HG02970 (cell line): Measurements from ENCODE around the gene ANKRD13A.

Source experiments
- ATAC-seq: cut with Tn5 transposase; IDR thresholded peaks from one replicate; pipeline ENCODE4 v1.9.1; 2021; ENCODE audit warnings: mild to moderate bottlenecking, moderate library complexity, moderate number of reproducible peaks; ENCODE audit not compliant: unreplicated experiment, low FRiP score

The ANKRD13A gene

DNA sequence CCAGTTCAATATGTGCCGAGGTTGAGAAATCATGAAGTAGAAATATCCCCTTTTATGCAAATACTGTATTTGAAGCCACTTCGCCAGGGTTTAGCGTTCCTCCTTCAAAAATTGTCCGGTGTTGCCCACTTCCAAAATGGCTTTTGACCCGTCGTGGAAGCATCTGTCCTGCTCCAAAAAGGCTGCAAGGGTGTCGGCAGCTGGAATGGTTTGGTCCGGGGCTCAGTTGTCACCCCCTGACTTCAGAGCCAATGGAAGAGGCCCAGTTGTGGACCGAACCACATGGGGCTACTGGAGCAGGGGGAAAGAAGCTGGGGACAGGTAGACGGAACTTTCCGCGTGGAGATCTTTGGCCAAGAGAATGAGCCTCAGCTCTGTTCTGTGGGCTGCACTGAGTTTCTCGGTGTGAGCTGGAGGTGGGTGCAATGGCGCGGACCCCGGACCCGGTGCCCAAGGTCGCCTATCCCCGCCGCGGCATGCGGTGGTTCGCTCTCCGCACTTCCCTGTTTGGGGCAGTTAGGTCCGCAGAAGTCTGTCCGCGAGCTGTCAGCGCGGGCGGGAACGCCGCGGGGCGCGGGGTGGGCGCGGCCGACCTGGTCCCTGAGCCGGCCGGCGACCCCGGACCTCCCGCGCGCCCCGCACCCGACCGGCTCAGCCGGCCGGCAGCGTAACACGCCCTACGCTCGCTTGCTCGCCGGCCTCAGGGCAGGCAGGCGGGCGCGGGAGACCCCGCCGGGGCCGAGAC is at the start of gene ANKRD13A:
TSS of gene ANKRD13A (plus strand) at position 527 of the 745 bp plus-strand sequence. CDS start 259 bp downstream, outside the sequence.
- ATAC-seq: peak; percentile 39

DNA sequence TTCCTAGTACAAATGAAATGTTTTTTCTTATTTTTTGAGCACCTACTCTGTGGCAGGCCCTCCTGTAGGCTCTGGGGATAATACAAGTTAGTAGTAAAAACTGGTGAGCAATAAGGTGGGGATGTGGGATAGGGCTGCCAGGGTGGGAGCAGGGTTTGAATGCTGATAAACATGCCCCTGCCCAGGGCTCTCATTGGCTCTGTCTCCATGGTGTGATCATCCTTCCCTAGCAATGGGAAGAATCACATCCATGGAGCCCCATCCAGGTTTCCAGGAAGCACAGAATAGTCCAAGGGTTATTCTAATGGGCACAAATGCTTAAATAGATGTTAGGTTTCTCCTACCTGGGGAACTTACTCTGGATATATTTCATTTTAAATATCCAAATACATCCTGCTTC is 48.6 kb upstream of the ANKRD13A start:
- no peak for ATAC-seq

DNA sequence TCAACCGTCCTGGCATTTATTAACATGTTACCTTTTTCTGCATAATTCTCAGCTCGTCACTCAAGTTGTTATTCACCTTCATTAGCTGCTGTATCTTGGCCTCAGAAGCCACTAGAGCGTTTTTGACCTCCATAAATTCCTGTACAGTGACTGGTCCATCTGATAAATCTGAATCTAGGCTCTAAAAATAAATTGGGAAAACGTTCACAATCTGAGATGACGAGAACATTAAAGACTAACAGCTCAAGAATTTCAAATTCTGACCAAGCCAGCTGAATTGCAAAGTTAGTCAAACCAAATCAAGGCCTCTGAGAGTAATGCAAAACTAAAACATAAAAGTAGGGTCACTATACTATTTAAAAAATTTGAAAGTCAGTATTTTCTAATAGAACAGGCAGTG is 48.1 kb upstream of the ANKRD13A start:
- no peak for ATAC-seq

DNA sequence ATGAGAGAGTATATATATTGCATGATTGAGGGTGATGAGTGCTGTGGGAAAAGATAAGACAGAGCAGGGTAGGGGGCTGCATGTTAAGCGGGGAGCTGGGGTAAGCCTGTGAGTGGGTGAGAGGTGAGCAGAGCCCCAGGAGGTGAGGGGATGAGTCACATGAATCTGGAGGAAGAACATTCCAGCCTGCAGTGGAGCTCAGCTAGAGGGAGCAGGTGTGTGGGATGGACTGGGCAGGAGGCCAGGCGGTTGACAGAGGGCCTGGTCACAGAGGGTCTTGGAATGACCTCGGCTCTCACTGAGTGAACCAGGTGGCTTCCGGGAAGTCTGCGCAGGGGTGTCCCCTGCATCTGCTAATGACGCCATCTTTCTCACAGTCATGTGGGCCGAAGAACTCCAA is 47.5 kb upstream of the ANKRD13A start:
- no peak for ATAC-seq

DNA sequence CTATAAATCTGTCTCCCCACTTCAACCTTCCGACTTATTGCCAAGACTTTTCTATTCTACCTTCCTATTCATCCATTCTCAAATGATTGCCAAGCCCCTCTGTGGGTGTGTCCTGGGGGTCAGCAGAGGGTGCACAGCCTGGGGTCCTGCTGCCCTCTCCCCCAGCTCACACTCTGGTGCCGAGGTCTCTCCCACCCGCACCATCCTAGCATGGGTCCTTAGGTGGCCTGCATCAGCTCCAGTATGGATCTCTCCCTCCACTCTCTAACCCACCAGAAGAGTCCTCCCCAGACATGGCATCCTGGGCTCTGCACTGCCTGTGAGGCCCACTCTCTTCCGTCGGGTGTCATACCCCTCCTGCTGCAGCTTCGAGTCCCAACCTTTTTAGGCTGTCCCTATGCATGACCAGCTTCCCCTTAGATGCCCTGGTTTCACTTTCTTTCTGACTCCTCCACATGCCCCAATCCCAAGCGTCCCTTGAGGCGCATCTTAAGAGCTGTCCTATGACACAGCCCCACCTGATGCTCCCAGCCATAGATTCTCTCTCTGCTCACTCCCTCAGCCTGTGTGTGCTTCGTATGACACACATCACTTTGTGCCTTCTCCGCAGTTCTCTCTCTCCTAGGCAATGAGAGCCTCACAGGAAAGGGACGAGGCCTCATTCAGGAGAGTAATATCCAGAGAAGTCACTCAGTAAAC is 46.9 kb upstream of the ANKRD13A start:
- ATAC-seq: no peak

DNA sequence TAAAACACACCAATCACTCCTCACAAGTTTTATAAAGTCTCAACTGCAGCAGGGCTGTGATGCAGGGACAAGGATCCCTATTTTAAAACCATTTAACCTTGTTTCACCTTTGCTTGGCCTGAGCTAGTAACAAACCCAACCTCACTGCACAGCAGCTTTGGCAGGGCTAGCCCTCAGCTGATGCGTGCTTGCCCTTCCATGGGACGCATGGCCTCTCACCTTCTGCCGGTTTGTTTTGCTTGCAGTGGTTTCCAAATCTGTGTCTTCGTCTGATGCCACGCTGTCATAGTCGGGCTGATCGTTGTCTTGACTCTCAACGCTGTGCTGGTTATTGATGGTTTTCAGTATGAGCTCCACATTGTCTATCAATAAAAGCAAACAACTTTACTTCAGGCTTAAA is 46.4 kb upstream of the ANKRD13A start:
- no peak for ATAC-seq

DNA sequence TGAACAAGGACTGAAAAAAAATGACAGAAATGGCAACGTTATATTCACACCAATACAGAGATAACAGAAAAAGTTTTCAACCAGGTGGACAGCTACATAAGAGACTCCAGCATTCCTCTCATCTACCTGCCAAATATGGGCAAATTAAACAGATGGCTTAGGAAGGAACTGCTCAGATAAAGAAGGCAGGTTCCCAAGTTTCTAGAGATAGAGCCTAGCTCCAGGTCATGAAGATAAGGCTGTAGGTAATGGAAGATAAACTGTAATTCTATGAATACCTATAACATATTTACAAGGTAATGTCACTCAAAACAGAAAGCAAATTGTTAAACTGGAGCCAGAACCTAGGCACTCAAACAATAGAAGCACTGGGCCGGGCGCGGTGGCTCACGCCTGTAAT is 45.6 kb upstream of the ANKRD13A start:
- ATAC-seq: no peak

DNA sequence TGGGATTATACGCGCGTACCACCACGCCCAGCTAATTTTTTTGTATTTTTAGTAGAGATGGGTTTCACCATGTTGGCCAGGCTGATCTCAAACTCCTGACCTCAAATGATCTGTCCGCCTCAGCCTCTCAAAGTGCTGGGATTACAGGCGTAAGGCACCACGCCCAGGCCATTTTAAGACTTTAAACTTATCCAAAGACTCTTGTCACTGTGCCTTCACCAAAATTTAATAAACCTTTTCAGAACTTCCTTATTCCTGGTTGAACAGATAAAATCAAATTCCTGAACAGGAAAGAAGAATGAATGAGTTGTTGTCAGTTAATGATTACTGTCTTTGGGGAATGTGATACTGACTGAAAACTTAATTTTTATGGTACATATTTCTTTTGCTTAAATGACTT is 40.9 kb upstream of the ANKRD13A start:
- no peak for ATAC-seq

DNA sequence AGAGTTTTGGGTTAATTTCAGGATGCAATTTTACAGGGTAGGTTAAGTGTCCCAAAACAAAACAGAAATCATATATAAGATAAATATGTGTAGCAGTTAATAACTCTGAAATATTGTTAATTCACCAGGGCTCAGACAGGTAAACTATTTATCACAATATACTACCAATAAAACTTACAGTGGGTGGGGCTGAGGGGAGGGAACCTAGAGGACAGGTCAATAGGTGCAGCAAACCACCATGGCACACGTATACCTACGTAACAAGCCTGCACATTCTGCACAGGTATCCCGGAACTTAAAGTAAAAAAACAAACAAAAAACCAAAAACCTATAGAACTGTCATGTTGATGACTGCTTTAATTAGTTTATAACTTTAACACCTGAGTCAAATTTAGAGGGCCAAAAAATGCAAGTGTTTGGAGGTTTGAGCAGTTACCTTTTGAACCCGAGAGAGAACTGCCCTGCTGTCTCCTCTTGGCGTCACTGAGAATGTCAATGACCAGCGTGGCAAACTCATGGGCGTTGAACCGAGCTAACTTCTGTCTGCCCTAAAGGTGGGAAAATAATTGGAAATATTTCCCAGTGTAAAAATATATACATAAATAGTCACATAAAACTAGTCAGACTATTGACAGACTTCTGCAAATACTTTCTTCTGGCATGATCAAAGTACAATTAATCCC is 39.7 kb upstream of the ANKRD13A start:
- ATAC-seq: no peak

DNA sequence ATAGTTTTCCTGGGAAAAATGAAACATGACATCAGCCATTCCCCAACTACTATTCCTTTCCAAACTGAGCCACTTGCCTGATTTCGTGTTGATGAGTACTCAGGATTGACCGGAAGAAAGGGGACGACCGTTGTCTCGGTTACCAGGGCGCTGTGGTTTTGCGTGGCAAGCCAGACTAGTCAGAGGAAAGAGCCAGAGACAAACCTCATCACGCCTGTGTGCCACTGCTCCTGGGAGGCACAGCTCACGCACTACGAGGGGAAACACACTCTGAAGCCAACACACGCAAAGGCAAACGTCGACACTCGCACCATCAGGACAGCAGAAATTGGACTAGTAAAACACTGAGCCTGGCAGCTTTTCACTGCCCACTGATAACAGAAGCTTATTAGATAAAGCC is 38.0 kb upstream of the ANKRD13A start:
- ATAC-seq: no peak

DNA sequence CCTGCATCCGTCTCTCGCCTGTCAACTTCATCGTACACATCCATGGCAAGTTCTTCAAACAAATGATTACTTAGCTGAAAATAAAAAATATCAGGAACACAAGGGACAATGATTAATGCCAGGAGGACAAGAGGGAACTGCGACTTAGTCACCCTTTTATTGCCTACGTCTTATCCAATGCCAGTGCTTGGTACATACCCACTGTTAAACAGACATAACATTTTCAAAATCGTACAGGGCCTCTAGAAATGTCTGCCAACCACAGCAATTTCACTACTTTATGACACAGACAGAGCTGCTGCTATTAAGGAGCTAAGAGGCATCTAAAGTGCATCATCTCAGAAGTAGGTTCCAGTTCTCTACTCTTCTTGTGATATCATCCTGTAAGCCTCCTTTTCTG is 37.6 kb upstream of the ANKRD13A start:
- no peak for ATAC-seq

DNA sequence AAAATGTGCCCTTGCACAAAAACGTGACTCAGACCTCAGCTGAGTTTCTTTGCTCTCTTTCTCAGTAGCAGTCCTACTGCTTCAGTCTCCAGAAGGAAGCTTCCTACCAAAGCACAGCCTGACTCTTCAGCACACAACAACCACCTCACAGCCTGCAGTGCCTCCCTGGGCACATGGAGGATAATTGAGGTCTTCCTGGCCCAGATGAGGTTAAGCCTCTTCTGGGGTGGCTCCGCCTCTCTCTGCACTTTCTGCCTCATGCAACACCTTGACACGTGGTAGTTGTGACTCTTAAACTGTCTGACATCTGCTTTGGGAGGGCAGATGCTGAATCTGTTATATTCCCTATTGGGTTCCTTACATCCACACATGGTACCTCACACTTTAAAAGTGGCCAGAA is 36.8 kb upstream of the ANKRD13A start:
- no peak for ATAC-seq

DNA sequence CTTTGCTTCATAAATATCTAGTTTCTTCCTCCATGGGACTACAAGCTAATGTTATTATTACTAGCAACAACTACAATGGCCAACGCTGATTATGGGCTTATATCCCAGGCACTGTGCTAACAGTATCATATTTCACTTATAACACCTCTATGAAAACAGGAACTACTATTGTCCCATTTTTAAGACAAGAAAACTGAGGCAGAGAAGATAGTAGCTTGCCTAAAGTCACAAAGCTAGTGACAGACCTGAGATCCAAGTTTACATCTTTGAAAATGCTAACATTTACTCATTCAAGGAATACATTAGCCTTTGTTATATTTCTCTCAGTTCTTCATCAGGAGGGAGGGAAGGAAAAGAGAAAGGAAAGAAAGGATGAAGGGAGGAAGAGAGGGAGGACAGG is 35.9 kb upstream of the ANKRD13A start:
- no peak for ATAC-seq

DNA sequence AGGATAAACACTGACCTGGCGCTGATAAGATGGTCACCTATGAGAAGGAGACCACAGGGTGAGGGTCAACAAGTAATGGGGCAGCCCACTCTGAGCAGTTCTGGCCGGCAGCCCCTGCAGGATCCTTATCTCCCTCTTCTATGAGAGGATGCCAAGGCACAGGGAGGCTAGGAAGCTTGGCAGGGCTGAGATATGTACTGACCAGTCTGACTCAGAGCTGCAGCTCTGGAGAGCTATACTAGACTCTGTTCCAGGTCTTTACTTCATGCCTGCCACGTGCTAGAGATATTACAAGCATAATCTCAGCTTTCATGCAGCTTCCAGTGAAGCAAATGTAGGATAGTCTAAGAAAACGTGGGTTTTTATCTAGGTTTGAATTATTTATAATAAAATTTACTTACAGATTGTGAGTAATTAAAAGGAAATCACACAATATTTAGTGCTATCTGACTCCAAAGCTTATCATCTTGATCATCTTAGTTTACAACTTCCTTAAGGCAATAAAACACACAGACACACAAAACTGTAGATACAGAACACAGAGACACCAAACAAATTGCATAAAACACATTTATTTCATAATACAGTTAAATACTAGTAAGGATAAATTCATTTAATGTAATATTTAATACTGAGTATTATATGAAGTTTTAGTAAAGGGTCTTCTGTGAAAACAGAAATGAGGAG is 35.3 kb upstream of the ANKRD13A start:
- ATAC-seq: no peak

DNA sequence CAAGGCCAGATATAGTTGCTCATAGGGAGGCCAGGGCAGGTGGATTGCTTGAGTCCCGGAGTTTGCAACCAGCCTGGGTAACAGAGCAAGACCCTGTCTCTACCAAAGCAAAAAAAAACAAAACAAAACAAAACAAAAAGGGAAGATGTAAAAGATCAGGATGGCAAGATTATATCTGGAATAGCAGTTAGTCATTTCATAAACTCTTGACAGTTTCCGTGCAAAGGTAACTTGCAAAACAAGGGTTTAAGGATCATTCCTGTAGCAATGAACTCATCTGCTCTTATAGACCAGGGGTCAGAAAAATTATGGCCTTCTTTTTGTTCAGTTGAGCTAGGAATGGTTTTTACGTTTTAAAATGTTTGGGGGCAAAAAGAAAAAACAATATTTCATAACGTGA is 32.7 kb upstream of the ANKRD13A start:
- ATAC-seq: no peak

DNA sequence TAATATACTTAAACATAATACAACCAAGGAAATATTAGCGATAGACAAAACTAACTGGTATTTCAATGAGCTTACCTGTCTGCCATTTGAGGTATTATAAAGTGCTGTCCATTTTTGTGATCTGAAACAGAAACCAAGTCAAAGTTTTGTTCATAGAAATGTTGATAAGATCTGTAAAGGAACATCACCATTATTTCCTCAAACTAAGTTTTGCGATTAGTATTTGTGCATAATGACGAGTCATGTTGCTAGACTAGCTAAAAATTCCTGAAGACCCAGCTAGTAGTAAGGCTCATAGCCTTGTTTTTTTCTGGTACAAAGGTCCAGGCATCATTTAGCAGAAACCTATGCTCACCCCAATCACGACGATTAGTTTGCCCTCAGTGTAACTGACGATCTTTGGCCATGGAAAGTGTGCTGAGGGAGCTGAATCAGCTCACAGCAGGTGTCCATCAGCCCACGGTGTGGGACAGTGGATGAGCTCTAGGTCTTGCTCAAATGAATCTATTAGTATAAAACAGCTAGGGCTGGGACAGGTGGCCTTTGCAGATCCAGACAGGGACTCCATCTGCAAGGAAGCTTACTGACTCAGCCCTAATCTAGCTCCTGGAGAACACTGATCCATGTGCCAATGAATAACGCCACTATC is 31.7 kb upstream of the ANKRD13A start:
- ATAC-seq: no peak

DNA sequence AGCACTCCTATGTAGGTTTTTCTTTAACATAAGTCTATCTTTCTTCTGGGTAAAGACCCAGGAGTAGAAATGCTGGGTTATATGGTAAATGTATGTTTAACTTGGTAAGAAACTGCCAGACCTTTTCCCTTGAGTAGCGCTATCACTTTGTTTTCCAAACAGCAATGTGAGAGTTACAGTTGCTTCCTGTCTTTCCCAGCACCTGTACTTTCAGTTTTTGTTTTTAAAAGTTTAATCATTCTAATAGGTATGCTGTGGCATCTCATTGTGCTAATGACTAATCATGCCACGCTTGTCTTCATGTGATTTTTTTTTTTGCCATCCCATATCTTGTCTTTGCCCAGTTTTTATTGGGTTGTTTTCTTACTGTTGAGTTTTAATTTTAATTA is 31.2 kb upstream of the ANKRD13A start:
- no peak for ATAC-seq

DNA sequence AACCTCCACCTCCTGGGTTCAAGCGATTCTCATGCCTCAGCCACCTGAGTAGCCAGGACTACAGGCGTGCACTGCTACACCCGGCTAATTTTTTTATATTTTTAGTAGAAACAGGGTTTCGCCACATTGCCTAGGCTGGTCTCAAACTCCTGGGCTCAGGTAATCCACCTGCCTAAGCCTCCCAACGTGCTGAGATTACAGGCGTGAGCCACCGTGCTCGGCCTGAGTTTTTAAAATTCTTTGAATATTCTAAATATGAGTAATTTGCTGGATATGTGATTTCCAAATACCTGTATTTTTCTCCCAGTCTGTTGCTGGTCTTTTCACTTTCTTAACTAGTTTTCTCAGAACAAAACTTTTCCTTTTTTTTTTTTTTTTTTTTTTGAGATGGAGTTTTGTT is 30.4 kb upstream of the ANKRD13A start:
- ATAC-seq: no peak

DNA sequence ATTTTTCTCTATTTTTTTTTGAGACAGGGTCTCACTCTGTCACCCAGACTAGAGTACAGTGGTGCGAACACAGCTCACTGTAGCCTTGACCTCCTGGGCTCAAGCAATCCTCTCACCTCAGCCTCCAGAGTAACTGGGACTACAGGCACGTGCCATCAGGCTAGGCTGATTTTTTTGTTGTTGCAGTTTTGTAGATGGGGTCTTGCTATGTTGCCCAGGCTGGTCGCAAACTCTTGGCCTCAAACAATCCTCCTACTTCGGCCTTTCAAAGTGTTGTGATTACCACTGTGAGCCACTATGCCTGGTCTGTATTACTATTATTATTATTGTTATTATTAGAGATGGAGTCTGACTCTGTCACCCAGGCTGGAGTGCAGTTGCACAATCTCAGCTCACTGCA is 26.4 kb upstream of the ANKRD13A start:
- ATAC-seq: no peak

DNA sequence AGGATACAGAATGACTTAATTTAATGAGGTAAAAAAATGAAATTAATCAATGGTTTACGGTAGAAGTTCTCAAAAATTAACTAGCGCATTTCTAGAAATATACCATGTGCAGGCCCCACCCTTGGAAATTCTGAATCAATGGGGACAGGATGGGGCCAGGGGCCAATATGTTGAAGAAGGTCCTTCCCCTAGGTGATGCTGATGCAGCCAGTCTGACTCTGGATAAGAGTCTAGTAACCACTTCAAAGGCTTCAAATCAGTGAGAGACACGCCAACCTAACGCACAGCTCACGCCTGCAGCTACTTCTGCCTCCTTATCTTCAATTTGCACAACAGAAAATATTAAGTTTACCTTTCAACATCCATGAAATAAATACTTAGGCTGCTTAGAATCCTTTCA is 17.9 kb upstream of the ANKRD13A start:
- no peak for ATAC-seq

DNA sequence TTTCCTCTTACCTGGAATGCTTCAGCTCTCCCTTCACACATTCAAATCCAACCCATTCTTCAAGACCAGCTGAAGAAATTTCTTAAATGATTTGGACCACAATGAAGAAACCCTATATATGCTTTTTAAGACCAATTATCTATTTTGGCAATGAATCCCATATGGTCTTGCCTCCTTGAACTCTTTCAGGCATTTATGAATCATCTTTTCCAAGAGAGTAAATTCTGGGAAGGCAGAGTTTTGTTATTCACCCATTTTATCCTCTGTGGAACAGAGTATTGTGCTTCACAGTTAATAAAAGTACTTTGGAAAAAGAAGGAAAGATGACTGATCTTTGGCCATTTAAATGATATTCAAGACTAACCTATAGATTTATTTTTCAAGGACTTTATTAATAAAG is 17.0 kb upstream of the ANKRD13A start:
- no peak for ATAC-seq
